ENCODE measurements around the gene IQCF5. TPM values are rescaled to one million over a fixed set of nuclear protein-coding genes. Genes with fewer than 3 reads are reported as not detected.
"Not testable (repeated sequence)": the region's sequence is repeated elsewhere in the genome, so short reads cannot be mapped to it uniquely, and the experiment has no call there.

Gene IQCF5
- total RNA-seq, 1 experiment from 2014 or later: not detected

DNA sequence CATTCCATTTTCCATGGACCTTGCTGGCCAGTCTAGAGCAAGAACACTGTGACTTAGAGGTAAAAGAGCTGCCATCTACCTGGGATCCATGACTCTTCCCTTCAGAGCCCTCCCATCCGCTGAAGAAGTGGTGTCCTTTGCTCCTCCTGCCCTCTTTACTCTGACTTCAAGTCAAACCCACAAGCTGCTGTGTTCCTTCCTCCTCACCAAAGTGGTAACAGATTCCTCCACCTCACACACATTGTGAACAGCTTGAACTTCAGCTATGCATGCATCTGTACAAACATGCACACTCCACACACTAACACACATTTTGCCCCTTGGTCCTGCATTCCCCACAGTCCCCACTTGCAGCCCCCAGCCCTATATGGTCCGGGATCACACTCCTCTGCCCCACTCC lies 990 bp downstream of the IQCF5 start:
- in situ Hi-C loops (cut with HindIII; ENCODE audit: low pct_unique_long_range_greater_than_20kb, low sequenced_read_pairs): no loop called here
- DNase-seq (ENCODE audit: low read depth): no peak

DNA sequence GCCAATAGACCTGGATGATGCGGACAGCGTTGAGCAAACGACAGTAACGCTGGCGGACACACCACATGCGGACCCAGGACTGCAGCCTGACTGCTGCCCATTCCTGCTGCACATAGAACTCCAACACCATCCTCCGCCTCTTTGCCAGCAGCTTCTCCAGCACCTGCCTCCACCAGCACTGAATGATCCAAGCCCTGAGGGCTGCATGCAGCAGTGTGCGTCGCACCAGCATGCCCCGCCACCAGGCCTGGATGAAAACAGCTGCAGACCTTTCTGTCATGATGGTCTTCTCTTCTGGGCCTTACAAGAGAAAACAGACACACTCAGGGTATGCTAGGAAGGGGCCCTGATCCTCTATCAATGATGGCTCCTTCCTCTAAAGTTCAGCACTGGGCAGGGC lies 1.5 kb downstream of the IQCF5 start:
- DNase-seq (ENCODE audit: low read depth): no peak
- in situ Hi-C loops (cut with HindIII; ENCODE audit: low pct_unique_long_range_greater_than_20kb, low sequenced_read_pairs): no loop called here

DNA sequence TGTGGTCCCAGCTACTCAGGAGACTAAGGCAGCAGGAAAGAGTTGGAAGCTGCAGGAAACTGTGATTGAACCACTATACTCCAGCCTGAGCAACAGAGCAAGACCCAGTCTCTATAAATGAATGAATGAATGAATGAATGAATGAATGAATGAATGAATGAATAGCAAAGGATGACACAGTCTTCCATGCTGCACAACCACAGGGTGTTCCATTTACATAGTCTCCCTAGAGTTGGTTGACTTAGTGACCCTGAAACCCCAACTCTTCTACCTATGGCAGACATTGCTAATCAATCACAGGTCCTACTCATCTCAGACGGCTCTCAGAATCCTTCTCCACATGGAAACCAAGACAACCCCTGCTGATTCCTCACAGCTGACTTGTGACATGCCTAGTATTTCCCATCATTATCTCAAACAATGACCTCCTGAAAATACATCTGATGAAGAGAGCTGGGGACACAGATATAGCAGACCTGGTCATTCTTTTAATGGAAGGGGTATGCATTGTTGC lies 2.1 kb downstream of the IQCF5 start:
- in situ Hi-C loops (cut with HindIII; ENCODE audit: low pct_unique_long_range_greater_than_20kb, low sequenced_read_pairs): no loop called here
- DNase-seq (ENCODE audit: low read depth): no peak

DNA sequence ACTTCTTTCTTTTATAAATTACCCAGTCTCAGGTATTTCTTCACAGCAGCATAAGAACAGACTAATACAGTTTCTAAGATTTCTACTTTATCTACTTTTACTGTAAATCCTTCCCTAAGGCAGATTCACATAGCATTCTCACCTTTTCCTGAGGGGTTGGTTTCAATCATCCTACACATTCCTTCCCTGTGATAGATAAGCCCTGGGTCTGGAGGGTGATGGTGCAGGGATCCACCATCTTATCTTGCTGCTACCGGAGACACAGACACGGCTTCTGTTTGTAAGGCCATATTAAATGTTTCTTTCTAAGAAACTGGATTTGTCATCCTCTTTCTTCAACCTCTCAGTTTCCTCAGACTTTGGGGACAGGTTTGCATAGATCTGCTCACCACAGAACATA lies 6.1 kb downstream of the IQCF5 start:
- in situ Hi-C loops (cut with HindIII; ENCODE audit: low pct_unique_long_range_greater_than_20kb, low sequenced_read_pairs): no loop called here
- DNase-seq (ENCODE audit: low read depth): no peak

DNA sequence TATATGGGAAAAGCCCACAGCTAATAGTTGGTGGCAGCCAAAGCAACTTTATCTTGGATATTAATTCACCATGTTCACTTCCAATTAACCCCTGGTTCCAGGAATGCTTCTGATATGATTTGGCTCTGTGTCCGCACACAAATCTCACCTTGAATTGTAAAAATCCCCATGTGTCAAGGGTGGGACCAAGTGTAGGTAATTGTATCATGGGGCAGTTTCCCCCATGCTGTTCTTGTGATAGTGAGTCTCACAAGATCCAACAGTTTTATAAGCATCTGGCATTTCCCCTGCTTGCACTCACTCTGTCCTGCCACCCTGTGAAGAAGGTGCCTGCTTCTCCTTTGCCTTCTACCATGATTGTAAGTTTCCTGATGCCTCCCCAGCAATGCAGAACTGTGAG lies 6.5 kb downstream of the IQCF5 start:
- in situ Hi-C loops (cut with HindIII; ENCODE audit: low pct_unique_long_range_greater_than_20kb, low sequenced_read_pairs); DNase-seq (ENCODE audit: low read depth): not testable (repeated sequence)

DNA sequence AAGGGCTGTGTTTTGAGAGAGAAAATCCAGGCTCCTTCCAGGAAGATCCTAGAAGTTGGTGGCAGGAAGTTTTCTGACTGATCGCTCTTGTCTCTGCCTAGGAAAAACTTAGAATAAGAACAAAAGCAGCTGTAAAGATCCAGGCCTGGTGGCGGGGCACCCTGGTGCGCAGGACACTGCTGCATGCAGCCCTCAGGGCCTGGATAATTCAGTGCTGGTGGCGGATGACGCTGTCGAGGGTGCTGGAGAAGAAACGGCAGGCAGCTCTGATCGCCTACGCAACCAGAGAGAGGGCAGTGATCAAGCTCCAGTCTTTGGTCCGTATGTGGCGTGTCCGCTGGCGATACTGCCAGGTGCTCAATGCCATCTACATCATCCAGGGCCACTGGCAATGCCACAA lies 12.5 kb downstream of the IQCF5 start:
- no peak for DNase-seq (ENCODE audit: low read depth)
- in situ Hi-C loops (cut with HindIII; ENCODE audit: low pct_unique_long_range_greater_than_20kb, low sequenced_read_pairs): no loop called here

DNA sequence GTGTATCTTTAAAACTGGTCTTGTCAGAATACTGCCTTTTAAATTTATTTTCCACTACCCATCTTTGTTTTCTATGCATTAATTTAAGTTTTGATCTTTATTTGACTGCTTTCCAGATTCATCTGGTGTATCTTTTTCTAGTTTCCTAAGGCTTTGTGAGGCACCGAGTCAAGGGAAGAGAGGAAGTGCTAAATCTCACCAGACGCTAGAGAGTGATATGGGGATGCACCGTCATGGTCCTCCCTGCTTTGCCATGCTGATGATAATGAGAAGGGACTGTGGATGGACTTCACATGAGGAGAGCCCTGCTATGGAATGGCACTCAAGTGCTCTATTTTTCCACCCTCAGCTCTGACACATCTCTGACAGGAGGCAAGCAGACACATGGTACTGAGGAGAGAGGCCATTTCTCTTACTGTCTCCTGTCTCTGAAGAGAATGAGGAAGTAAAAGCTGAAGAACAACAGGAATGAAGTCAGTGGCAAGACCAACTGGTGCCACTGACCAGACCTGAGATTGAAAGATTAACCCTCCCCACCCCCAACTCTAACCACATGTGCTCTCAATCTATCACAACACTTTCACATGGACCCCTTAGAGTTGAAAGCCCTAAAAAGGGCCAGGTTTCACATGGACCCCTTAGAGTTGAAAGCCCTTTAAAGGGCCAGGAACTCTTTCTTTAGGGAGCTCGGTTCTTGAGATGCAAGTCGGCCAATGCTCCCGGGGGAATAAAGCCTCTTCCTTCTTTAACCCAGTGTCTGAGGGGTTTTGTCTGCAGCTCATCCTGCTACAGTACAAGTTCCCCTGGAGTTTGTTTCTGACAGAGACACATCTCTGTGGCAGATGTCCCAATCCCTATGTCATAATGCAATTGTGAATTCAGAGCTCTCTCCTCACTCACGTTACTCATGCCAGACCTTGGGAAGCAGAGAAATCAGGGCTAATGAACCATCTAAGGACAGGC lies 14.4 kb downstream of the IQCF5 start, which contains the start of gene IQCF2:
Gene IQCF2, plus strand, starts transcription at position 913 of the 963 bp plus-strand sequence. CDS start 52 bp downstream, outside the sequence.
- DNase-seq (ENCODE audit: low read depth): no peak
- in situ Hi-C loops (cut with HindIII; ENCODE audit: low pct_unique_long_range_greater_than_20kb, low sequenced_read_pairs): no loop called here

DNA sequence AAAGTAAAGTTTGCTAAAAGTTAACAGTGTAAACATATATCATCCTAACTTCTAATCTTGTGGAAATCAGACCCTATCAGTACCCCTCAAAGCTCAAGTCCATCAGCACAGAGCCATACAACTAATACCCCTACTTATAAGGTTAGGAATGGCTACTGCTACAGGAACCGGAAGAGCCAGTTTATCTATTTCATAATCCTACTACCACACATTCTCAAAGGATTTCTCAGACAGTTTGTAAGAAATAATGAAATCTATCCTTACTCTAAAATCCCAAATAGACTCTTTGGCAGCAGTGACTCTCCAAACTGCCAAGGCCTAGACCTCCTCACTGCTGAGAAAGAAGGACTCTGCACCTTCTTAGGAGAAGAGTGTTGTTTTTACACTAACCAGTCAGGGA lies 20.0 kb downstream of the IQCF5 start:
- in situ Hi-C loops (cut with HindIII; ENCODE audit: low pct_unique_long_range_greater_than_20kb, low sequenced_read_pairs); DNase-seq (ENCODE audit: low read depth): not testable (repeated sequence)

DNA sequence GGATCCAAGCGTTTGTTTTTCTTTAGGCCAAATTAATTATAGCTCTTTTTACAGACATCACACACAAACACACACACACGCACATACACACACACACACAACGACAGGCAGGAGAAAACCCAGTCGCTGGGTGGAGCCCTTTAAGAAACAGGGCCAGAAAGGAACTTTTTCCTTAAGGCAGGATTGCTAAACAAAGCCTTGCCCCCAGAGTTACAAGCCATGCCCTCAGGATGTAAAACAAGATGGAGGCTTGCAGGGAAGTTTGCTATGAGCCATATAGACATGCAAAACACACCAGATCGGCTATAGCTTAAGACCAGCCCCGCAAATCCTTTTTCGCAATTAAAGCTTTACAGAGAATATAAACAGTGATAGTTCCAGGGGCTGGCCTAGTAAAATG lies 30.3 kb downstream of the IQCF5 start:
- DNase-seq (ENCODE audit: low read depth): no peak
- in situ Hi-C loops (cut with HindIII; ENCODE audit: low pct_unique_long_range_greater_than_20kb, low sequenced_read_pairs): no loop called here

DNA sequence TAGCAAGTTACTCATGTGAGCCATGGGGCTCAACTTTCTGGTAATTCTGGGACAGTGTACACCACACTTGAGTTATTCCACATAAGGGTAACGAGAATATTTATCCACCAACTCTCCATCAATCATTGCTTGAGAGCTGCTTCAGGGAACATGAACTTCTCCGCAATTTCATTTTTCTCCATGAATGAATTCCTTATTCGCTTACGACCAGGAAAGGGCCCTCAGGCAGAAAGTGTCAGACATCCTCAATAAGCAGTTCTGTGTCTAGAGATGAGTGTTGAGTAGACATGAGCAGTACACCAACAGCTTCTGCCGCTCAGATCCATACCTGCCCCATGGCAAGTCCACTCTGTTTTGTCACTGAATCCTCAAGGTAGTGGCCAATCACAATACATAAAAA lies 38.8 kb downstream of the IQCF5 start:
- in situ Hi-C loops (cut with HindIII; ENCODE audit: low pct_unique_long_range_greater_than_20kb, low sequenced_read_pairs): no loop called here
- DNase-seq (ENCODE audit: low read depth): no peak

DNA sequence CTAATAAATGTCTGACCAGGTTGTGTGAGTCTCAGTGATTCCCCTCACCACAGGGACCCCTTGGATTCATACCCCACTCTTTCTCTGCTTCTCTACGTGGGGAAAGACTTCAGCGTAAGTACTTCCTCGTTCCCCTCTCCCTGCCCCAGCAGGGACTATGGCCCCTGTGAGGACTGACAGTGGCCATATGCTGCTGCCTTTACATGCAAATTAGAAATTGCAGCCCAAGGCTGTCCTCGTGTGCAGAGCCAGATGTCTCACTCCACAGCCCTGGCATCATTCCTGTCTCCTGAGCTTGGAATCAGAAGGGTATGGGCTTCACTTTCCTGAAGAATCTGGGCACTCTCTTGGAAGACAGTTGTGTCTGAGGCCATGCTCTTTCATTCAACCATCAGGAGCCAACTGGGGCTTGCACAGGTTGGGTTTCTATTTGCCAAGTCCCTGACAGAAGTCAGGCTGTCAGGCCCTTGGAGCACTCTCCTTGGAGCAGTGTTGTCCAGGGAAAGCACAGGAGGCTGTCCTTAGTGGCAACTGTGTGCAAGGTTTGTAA lies 44.5 kb downstream of the IQCF5 start:
- no peak for DNase-seq (ENCODE audit: low read depth)
- in situ Hi-C loops (cut with HindIII; ENCODE audit: low pct_unique_long_range_greater_than_20kb, low sequenced_read_pairs): no loop called here

DNA sequence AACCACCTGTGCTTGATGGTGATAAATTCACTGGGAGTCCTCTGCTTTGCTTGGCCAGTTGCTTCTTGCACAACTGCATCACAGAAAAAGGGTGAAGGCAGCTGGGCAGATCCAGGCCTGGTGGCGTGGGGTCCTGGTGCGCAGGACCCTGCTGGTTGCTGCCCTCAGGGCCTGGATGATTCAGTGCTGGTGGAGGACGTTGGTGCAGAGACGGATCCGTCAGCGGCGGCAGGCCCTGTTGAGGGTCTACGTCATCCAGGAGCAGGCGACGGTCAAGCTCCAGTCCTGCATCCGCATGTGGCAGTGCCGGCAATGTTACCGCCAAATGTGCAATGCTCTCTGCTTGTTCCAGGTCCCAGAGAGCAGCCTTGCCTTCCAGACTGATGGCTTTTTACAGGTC lies 45.1 kb downstream of the IQCF5 start:
- no peak for DNase-seq (ENCODE audit: low read depth)
- in situ Hi-C loops (cut with HindIII; ENCODE audit: low pct_unique_long_range_greater_than_20kb, low sequenced_read_pairs): no loop called here

DNA sequence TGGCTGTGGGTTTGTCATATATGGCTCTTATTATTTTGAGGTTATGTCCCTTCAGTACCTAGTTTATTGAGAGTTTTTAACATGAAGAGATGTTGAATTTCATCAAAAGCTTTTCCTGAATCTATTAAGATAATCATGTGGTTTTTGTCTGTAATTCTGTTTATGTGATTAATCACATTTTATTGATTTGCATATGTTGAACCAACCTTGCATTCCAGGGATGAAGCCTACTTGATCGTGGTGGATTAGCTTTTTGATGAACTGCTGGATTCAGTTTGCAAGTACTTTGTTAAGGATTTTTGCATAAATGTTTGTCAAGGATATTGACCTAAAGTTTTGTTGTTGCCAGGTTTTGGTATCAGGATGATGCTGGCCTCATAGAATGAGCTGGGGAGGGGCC lies 47.1 kb downstream of the IQCF5 start:
- in situ Hi-C loops (cut with HindIII; ENCODE audit: low pct_unique_long_range_greater_than_20kb, low sequenced_read_pairs): no loop called here
- DNase-seq (ENCODE audit: low read depth): no peak

Other genes with a start within 250 kb of the IQCF5 start
- 97.6 and 97.7 TPM in 2 replicates for gene TEX264, start 204.3 kb downstream of the IQCF5 start, total RNA-seq (2014; rRNA removed; shearing (Covaris generic); ENCODE audit: low replicate concordance)
- not detected in 2 replicates for gene GRM2, start 168.5 kb downstream of the IQCF5 start, total RNA-seq (2014; rRNA removed; shearing (Covaris generic); ENCODE audit: low replicate concordance)
- not detected in 2 replicates for gene IQCF6, start 96.4 kb downstream of the IQCF5 start, total RNA-seq (2014; rRNA removed; shearing (Covaris generic); ENCODE audit: low replicate concordance)
- not detected in 2 replicates for gene IQCF2, start 14.0 kb downstream of the IQCF5 start, total RNA-seq (2014; rRNA removed; shearing (Covaris generic); ENCODE audit: low replicate concordance)
- gene IQCF1, start 27.8 kb upstream of the IQCF5 start, total RNA-seq (2014; rRNA removed; shearing (Covaris generic); ENCODE audit: low replicate concordance): not detected in 2 replicates
- gene RRP9, start 66.3 kb upstream of the IQCF5 start, total RNA-seq (2014; rRNA removed; shearing (Covaris generic); ENCODE audit: low replicate concordance): 28.9 and 34.6 TPM in 2 replicates
- gene PARP3, start 66.8 kb upstream of the IQCF5 start, total RNA-seq (2014; rRNA removed; shearing (Covaris generic); ENCODE audit: low replicate concordance): 29.4 and 30.0 TPM in 2 replicates
- not detected in 2 replicates for gene GPR62, start 79.8 kb upstream of the IQCF5 start, total RNA-seq (2014; rRNA removed; shearing (Covaris generic); ENCODE audit: low replicate concordance)
- gene PCBP4, start 91.9 kb upstream of the IQCF5 start, total RNA-seq (2014; rRNA removed; shearing (Covaris generic); ENCODE audit: low replicate concordance): 7.8 and 10.5 TPM in 2 replicates
- 19.6 and 45.4 TPM in 2 replicates for gene ABHD14B, start 98.4 kb upstream of the IQCF5 start, total RNA-seq (2014; rRNA removed; shearing (Covaris generic); ENCODE audit: low replicate concordance)
- 11.9 and 12.8 TPM in 2 replicates for gene ABHD14A, start 99.5 kb upstream of the IQCF5 start, total RNA-seq (2014; rRNA removed; shearing (Covaris generic); ENCODE audit: low replicate concordance)
- 101 and 159 TPM in 2 replicates for gene ACY1, start 107.9 kb upstream of the IQCF5 start, total RNA-seq (2014; rRNA removed; shearing (Covaris generic); ENCODE audit: low replicate concordance)
- 810 and 960 TPM in 2 replicates for gene RPL29, start 120.3 kb upstream of the IQCF5 start, total RNA-seq (2014; rRNA removed; shearing (Covaris generic); ENCODE audit: low replicate concordance)
- gene DUSP7, start 181.0 kb upstream of the IQCF5 start, total RNA-seq (2014; rRNA removed; shearing (Covaris generic); ENCODE audit: low replicate concordance): 1.1 and 3.2 TPM in 2 replicates

All from Caki2 (cell line).